Measurements from ENCODE around the gene TSC1.

DNA sequence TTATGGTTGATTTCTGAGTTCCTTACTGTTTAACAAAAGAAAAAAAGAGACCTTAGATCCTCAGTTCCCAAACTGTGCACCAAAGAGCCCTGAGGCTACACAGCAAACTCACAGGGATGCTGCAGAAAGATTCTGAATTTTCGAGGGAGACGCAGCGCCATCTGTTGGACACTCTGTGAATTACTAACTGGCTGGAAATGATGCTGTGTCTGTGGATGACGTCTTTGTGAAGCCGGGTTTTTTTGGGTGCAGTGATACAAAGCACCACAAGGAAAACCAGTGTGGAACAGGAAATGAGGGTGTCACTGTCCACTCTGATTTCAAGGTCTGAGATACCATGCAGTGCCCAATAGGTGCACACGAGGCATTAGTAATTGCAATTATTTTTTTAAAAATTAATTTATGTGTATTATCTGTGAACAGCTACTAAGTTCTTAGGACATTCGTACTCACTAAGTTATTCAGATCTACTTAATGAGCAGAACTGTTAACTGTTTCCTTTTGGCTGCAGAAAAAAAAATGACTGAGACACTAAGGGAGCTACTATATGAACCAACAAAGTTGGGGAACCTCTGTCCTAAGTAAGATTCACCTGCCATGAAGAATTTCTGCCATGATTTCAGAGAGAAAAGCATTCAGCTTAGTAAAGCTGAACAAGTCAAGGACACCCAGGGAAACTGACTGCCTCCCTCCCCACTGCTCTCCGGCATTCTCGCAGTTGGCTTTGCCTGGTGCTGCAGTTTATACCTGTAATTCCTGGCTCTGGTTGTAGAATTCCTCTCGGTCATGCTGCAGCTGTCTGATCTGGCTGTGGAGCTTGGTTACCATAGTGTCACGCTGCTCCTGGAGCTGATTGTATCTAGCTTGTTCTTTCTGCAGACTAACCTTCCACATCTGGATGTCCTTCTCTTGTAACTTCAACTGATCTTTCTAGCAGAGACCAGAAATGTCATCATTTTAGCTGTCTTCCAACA lies 42.3 kb downstream of the TSC1 start:
- TF ChIP-seq, protein P1, sequence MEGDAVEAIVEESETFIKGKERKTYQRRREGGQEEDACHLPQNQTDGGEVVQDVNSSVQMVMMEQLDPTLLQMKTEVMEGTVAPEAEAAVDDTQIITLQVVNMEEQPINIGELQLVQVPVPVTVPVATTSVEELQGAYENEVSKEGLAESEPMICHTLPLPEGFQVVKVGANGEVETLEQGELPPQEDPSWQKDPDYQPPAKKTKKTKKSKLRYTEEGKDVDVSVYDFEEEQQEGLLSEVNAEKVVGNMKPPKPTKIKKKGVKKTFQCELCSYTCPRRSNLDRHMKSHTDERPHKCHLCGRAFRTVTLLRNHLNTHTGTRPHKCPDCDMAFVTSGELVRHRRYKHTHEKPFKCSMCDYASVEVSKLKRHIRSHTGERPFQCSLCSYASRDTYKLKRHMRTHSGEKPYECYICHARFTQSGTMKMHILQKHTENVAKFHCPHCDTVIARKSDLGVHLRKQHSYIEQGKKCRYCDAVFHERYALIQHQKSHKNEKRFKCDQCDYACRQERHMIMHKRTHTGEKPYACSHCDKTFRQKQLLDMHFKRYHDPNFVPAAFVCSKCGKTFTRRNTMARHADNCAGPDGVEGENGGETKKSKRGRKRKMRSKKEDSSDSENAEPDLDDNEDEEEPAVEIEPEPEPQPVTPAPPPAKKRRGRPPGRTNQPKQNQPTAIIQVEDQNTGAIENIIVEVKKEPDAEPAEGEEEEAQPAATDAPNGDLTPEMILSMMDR (IDR thresholded peaks at IDR 0.05 in 4 of 5, conservative IDR thresholded peaks at IDR 0.05 in 1 of 5) = peak; percentile 59 to 88 (median 72)
- TF ChIP-seq POLR2A (IDR thresholded peaks at IDR 0.05) = no peak

All from gastrocnemius medialis (tissue), 4 donors.